Activated T-helper 1 cell treated with anti-CD3 and anti-CD28 coated beads, Interleukin-2, amount 50 U/mL, for 16 hours (primary cell): ENCODE results near the gene PLXNB1.
A peak's percentile ranks its signal among the peaks of the same experiment; 100 is the strongest.
"Not testable (repeated sequence)": the region's sequence is repeated elsewhere in the genome, so short reads cannot be mapped to it uniquely, and the experiment has no call there.

Source experiments
- DNase-seq, 2 donors: peaks; one replicate each; pipeline ENCODE4 v3.0.0-alpha.2; 2020; ENCODE audit warnings: low read depth in 1 of 2, low spot score in 1 of 2

The PLXNB1 gene

DNA sequence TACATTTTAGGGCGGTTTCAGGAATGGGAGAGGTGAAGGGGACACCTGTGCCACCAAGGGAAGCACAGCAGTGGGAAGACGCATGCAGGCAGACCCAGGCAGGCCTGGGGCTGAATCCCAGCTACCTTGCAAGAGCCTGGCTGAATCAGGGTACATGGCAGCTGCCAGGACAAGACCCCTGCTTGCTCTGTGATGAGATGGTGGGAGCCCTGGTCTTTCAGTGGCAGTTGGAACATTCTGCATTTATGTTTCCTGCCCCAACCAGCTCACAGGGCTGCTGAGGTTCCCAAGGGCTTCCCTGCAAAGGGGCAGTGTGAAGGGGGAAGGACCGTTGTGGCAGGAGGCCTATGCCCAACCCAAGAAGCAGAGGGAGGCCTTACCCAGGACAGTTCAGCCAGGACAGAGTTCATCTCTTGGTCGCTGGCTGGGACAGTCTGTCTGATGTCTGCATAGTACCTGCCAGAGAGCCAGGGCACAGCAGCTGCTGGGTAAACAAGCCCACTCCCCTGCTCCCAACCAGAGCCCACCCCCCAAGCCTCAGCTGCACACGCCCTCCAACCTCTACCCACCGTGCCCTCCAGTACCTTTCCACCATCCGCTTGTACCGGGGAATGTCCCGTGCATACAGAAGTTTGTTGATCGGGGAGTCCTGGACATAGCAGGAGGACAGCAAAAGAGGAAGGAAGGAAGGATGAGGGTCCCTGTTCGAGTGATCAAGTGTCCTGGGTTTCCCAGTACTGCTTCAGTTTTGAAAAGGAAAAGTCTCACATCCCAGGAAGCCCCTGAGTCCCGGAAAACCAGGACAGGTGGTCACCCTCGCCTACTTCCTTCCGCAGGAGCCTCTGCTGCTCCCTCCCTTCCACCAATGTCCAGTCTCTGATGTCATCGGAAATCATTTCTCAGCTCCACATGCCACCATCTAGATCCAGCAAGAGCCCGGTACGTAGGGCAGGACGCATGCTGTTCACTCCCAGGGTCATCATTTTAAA is 23.1 kb downstream of the PLXNB1 start:
- DNase-seq: no peak

DNA sequence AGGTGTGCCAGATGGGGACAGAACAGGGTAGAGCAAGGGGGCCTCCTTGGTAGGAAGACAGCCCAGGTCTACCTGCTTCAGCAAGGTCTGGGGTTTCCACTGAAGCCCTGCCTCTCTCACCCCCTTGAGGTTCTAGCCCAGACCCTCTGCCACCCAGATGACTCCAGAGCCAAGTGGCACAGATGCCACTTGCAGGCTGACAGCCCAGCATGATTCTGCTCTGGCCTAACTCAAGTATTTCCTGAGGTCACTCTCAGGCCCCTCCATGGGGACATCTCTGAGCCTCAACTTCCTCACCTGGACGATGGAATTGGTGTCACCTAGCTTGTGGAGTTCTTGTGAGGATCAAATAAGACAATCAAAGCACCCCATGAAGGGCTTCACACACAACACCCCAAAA is 23.9 kb downstream of the PLXNB1 start:
- no peak for DNase-seq

DNA sequence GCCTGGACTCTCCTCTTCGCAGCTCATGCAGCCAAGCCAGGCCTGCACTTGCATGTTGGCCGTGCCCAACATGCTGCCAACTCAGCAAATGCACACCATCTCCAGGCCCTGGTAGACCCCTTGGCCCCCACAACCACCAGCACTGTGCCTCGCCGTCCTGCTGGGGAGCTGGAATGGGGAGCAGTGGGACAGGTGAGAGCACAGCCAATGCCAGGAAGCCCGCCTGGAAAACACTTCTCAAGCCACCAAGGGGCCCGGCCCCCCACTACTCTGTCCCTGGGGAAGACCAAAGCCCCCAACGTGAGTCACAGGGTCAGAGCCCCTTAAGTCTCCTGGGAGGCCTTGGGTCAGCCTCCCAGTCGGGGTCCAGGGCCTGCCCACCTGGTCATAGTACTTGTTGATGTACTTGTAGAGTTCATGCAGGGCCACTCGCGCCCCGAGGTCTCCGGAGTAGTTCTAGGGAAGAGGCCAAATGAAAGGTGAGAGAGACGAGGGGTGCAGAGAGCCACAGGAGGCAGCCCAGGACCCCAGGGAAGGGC is 24.5 kb downstream of the PLXNB1 start:
- DNase-seq: no peak

GRCh38 chr3:48404440-48405342 is 25.2 kb downstream of the PLXNB1 start:
- no peak for DNase-seq

DNA sequence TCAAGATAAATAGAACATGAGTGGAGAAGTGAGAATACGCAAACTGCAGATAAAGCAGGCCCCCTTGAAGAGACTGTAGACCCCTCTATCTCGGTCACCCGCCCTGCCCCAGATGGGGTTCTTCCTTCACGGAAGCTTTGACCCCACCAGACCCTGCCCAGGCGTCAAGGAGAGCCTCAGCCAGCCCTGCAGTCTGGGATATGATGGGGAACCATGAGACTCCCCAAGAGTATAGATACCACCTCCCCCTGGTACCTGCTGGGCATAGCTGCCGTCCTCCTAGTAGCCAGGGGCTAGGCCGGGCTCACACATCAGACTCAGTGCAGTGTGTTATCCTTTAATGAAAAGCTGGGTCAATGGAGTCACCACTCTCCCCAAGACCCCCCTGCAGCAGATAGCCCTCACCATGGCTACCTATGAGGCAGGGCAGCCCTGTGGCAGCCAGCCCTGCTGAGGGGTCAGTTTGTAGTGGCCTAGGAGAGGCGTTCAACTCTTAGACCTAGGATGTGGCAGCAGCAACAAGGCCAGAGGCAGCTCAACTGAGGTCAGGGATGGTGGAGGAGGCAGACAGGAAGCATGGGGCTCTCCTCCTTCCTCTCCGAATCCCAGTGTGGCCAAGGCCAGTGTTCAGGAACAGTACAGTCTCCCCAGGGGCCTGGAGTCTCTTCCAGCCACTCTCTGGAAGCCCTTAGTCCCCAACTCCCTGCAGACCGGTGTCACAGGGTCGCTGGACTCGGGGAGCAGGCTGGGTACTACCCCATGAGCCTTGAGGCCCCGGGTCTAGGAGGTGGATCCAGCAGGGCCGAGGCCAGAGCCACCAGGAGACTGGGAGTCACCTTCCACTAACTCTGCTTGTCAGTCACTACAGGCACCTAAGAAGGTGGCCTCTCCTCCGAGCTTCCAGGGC is 26.1 kb downstream of the PLXNB1 start:
- DNase-seq: peak in 1 of 2 donors; percentile 1

- no peak for DNase-seq
Observed at GRCh38 chr3:48402907-48403306, 27.0 kb downstream of the PLXNB1 start.

GRCh38 chr3:48402281-48402732 is 27.6 kb downstream of the PLXNB1 start:
- no peak for DNase-seq

DNA sequence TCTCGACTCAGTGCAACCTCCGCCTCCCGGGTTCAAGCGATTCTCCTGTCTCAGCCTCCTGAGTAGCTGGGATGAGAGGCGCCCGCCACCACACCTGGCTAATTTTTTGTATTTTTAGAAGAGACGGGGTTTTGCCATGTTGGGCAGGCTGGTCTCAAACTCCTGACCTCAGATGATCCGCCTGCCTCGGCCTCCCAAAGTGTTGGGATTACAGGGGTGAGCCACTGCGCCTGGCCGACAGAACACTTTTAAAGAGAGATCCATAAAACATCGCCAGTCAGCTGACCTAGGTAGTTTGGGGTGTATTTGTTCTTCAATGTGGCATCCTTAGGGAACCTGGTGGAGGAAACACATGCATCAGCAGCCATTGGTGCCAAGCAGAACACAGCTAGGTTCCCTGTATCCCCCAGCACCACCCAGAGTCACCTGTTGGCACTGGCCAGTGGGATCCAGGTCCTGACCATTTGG is 28.4 kb downstream of the PLXNB1 start:
- DNase-seq: not testable (repeated sequence)

GRCh38 chr3:48400824-48401433 is 29.0 kb downstream of the PLXNB1 start:
- peak; percentile 19 to 42 for DNase-seq

DNA sequence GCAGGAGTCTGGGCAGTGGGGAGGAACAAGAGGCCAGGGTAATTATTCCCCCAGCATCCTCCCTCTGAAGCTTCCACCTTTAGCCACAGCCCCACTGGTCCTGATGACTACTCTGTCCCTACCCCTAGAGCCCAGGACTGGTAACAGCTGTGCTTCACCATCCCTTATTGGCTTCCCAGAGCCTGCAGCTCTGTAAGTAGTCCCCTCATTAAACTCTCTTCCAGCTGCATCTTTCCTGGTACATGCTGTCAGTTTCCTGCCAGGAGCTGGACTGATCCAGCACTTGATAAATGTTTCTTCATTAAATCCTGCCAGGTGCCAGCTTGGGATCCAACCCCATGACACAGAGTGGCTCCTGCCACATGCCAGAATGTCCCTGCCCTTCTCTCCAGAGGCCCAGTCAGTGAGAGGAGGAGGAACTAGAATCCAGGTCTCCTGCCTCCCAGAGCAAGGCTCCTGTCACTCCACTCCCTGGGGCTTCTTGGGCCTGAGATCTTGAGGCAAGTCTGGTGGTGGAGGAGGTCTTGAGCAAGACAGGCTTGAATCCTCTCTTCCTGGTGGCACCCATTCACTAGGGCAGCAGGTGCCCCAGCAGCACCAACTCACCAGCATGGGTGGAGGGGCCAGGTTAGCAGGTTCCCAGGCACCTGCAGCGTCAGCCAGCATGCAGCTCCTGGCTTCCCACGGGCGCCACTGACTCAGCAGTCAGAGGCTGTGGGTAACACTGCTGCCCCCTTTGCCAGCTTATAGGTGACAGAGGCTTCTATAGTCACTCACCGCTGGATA is 30.3 kb downstream of the PLXNB1 start:
- DNase-seq: no peak

- no peak for DNase-seq
Observed at GRCh38 chr3:48398701-48399386, 31.0 kb downstream of the PLXNB1 start.

GRCh38 chr3:48397767-48398681 is 31.9 kb downstream of the PLXNB1 start:
- DNase-seq: no peak

GRCh38 chr3:48395714-48396113 is 34.2 kb downstream of the PLXNB1 start:
- DNase-seq: no peak

DNA sequence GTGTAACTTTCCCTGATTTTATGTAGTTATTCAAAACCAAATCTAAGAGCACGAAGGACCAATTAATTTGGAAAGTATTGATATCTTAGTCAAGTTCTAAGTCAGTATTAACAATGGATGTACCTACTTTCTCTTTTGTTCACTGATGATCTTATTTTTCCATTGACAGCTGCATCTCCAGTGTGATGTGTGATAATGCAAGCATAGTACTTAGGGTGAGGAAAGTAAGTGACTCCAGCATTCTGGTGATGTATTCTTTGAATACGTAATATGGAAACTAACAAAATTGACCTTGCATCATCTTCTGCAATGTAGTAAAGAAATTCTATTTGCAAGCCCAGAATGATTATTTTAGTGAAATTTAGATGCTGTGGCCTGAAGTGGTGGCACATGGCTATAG is 35.5 kb downstream of the PLXNB1 start:
- no peak for DNase-seq

DNA sequence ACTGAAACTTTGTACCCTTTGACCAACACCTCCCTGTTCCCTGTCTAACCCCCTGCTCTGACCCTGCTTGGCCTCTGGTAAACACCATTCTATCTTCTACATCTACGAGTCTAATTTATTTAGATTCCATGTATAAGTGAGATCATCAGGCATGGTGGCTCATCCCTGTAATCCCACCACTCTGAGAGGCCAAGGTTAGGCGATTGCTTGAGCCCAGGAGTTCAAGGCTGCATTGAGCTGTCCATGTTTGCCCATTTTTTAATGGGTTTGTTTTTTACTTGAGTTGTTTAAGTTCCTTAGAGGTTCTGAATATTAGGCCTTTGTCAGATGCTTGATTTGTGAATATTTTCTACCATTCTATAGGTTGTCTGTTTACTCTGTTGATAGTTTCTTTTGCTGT is 40.9 kb downstream of the PLXNB1 start:
- no peak for DNase-seq

DNA sequence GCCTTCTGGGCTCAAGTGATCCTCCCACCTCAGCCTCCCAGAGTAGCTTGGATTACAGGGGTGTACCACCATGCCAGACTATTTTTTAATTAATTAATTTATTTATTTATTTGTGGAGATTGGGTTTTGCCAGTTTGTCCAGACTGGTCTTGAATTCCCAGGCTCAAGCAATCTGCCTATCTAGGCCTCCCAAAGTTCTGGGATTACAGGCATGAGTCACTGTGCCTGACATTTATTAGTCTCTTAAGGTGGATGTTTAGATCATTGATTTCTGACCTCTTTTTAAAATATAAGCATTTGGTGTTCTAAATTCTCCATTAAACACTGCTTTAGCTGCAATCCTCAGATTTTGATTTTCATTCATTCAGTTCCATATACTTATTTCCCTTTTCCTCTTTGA is 42.3 kb downstream of the PLXNB1 start:
- DNase-seq: no peak

- no peak for DNase-seq
Observed at GRCh38 chr3:48372862-48373435, 56.9 kb downstream of the PLXNB1 start.
